Sigmoid colon (tissue), 4 donors: Measurements from ENCODE around the gene KRT73.

Experiments used
- CTCF ChIP-seq, 4 experiments: fragments of 450-650 bp in 3 of 4; fragments of 200-600 bp in 1 of 4; IDR thresholded peaks; one replicate each; pipeline ENCODE4 v1.5.1; 2016 to 2019; ENCODE audit warnings: antibody characterized with exemption in 4 of 4, mild to moderate bottlenecking in 3 of 4, moderate library complexity in 2 of 4
- EP300 ChIP-seq, 4 donors: sonication (generic); formaldehyde crosslinking; IDR thresholded peaks; one replicate each; pipeline ENCODE4 v1.6.1; 2017; ENCODE audit warnings: antibody characterized with exemption in 4 of 4
- POLR2A ChIP-seq, 2 donors: fragments of 450-650 bp; IDR thresholded peaks; one replicate each; pipeline ENCODE4 v1.6.1; 2016; ENCODE audit warnings: antibody characterized with exemption in 2 of 2, mild to moderate bottlenecking in 2 of 2, moderate library complexity in 2 of 2
- POLR2AphosphoS5 ChIP-seq, 4 donors: sonication (generic); formaldehyde crosslinking; IDR thresholded peaks; one replicate each; pipeline ENCODE4 v1.6.1; 2017; ENCODE audit warnings: antibody characterized with exemption in 4 of 4

GRCh38 chr12:52581481-52581880, 36.9 kb downstream of the KRT73 start:
- TF ChIP-seq CTCF (IDR thresholded peaks at IDR 0.05) (no peak), POLR2A (IDR thresholded peaks at IDR 0.05) (no peak), EP300 (IDR thresholded peaks at IDR 0.05) (no peak), POLR2AphosphoS5 (IDR thresholded peaks at IDR 0.05) (no peak)
